Head of caudate nucleus (tissue), 42 donors: ENCODE measurements around the gene ZNF175.

Source experiments
- DNase-seq, 42 donors: peaks; one replicate each; pipeline versions ENCODE4 v3.0.0 to v3.0.0-alpha.2; 2020 to 2021; ENCODE audit warnings: mixed read lengths in 7 of 42
- intact Hi-C: fragments of 100-400 bp; cut with DNase I; formaldehyde crosslinking; loops from one replicate; pipeline ENCODE4 v1.15.0; 2022

The ZNF175 gene

DNA sequence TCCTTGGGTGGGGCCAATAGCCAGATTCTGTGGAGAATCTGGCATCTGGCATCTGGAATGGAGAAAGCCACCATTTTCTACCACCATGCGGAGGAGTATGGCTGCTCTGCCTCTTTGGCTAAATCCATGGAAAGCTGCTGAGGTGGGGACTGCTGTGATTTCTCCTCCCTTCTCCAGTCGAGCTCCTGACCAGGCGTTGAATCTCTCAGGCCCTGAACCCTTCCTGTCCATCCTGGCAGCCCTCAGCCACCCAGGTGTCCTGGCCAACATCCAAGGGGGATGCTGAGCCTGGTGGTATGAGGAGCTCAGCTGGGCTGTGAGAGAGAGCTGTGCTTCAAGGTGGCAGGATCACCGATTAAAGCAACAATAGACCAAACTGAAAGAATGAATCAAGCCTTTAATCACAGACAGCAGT lies 22.2 kb upstream of the ZNF175 start:
- intact Hi-C loops, result no loop called here
- DNase-seq, result no peak

DNA sequence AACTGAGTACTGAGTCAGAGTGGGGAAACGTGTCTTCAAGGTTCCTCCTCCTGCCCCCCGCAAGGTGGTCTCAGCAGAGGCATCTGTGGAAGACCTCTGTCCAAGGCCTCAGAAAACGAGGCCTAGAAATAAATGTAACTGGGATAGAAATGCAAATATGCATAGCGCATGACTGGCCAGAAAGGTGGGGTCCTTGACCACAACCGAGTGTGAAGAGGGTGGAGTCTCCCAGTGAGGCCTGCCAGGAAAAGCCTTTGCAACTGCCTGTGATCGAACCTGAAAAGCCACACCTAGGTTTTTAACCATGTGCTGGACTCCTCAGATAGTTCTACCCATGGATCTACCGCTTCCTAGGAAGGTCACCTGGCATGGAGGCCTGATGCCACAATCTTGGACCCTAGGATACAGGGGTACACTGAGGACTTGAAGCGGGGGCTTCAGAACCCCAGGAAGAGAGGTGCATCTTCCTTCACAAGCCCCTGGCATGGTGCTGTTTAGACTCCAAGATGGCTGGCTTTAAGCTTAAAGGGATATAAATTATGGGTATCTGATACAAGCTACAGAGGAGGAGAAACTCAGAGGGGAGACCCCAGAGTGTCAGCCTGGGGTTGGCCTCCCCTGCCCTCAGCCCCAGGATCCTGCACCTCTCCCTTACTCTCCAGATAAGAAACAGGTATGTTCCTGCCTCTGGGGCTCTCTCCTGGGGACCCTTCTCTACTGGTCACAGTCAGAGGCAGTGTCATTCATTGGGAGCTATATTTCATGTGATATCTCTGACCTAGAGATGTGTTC lies 21.4 kb upstream of the ZNF175 start:
- intact Hi-C loops, result no loop called here
- DNase-seq, result no peak

DNA sequence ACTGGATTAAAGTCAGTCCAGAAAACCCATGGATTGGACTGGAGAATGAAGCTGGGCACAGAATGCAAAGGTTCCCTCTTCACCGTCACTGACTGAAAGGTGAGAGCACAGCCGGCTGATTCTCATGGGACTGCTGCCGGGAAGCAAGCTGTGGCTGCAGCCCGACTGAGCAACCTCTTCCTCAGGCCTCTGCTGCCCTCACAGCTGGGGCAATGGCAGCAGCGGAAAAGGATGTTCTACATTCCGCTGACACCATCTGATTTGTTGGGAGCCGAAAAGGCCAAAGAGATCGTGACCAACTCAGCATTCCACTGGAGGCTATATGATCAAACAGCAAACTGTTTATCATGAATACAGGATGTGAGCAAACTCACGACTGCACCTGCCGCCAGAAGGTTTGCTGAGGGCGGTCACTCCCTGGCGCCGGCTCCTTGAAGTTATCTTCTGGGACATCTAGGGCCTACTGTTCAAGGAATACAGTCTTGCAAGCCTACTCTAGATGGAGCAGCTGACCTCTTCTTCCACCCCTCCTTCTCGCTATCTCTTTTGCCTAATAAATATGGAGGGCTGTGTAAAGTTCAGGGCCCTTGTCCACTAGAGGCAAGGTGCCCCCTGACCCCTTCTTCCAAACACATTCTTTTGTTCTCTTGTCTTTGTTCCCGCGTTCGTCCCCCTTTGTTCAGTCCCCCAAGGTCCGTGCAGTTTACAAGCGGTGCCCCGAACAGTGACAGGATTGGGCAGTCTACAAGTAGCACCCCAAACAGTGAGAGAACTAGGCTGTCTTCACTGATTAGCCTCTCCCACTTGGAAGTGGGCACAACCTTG lies 20.0 kb upstream of the ZNF175 start:
- intact Hi-C loops, result no loop called here
- DNase-seq, result no peak

DNA sequence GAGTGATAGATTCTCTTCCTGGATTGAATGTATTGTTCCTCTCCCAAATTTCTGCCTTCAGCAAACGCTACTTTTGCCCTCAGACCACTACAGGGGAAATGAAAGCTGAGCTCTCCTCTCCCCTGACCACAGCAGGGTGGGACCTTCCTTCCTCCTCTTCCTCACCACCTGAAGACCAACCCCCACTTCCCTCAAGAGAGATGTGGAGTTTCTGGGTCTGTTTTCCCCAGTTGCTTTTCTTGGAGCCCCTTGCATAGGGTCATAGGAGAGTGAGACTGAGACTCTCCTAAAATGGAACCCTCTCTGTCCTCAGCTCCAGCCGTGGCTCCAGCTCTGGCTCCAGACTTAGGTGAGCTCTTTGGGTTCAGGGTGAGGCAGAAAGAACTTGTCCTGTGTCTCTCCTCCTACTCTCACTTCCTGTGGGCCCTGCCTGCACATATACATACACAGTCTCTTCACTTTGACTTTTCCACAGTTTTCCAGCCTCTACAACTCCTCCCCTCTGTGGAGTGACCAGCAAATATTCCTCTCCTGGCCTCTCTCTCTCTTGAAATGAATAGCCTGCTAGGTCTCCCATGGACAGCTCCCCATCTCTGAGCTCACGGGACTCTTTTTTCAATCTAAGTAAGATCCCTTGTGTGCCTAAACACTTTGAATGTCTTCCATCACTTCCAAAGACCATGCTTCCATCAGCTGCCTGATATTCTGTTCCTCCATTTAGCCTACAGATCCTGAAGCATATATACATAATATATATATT lies 19.2 kb upstream of the ZNF175 start:
- intact Hi-C loops, result no loop called here
- no peak for DNase-seq

DNA sequence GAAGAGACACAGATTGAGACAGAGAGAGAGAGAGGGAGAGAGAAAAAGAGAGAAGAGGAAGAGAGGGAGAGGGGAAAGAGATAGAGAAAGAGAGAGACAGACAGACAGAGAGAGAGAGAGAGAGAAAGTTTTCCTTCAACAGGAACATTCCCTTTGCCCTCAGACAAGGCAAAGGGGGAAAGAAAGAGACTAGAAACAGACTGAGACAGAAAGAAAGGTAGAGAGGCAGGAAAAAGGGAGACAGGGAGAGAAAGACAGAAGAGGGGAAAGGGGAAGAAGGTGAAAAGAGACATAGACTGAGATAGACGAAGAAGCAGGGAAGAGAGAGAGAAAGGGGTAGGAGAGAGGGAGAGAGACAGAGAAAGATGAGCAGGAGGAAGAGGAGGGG lies 18.5 kb upstream of the ZNF175 start:
- intact Hi-C loops, result no loop called here
- no peak for DNase-seq

DNA sequence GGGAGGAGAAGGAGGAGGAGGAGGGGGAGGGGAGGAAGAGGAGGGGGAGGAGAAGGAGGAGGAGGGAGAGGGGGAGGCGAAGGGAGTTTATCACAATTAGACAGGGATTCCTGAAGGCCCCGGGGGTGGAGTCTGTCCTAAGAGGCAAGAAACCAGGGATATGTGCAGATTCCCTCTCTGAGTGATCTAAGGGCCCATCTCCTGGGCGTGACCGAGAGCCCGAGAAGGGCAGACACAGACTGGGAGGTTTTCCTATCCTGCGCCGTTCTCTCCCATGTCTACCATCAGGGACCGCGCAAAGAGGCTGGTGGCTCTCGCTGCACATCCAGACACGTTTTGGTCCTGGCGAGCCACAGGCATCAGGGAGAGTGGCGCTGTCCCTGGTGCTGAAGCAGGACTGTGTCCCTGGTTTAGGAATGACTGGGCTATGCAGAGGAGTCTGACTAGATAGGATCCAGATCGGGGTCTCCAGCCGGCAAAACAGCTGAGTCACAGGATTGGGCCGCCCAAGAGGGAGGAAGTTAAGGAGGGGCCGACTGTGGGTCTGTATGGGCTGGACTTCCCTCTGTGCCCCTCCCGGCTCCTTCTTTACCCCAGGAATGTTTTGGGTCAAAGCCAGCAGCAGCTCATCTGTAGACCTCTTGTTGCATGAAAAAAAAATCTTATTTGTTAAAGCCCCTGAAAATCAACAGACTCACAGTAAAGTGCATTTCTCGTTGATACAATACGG lies 17.9 kb upstream of the ZNF175 start:
- intact Hi-C loops, result no loop called here
- DNase-seq, result peak in 39 of 42 donors; percentile 18 to 79 (median 51)

DNA sequence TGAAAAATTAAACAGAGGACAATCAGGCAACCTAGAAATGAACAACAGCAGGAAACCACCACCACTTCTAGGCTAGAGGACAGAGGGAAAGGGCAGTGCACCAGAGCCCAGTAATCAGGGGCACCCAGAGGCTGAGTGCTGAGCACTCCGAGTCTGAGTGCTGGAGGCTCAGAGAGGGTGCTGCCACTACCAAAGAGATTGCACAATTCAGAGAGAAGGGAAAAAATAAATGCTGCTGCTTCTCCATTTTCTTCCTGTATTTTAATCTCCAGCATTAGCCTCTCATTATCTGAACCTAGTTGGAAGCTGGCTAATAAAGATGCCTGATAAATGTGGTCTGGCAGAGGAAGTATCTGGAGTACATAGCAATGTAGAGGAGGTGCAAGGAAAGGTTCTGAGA lies 11.8 kb upstream of the ZNF175 start:
- no peak for DNase-seq
- intact Hi-C loops, result no loop called here

DNA sequence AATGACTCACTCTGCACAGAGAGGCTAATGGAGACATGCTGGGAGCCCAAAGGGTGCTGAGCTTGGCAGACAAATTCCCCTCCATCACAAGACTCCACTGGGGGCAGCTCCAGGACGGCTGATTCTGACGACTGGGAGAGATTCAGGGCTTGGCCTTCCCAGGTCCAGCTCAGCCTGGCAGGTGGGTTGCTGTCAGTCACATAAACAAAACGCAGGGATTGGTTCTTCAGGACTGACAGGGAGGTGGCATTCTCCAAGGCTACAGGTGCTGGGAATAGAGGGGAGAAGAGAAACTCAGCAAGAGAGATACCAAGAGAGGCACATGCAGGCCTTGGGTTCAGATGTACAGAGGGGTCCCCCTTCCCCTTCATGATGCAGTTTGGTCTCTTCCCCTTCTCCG lies 10.7 kb upstream of the ZNF175 start:
- DNase-seq, result no peak
- intact Hi-C loops, result no loop called here

DNA sequence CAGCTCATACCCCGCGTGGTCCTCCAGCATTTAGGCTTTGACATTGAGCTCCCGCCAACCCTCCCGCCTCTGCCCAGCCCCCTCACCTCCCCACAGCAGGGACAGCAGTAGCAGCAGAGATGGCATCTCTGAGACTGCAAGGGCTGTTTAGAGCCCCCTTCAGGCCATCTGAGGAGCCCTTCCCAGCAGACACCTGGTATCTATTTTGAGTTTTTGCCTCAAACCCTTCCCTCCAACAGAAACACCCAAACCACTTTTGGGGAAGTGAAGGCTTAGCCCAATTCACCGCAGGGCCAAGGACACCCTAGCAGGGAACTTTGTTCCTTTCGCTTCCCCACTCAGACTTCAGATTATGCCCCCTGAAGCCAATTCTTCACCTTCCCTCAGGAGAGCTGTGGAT lies 6.3 kb upstream of the ZNF175 start:
- DNase-seq, result no peak
- intact Hi-C loops, result no loop called here

DNA sequence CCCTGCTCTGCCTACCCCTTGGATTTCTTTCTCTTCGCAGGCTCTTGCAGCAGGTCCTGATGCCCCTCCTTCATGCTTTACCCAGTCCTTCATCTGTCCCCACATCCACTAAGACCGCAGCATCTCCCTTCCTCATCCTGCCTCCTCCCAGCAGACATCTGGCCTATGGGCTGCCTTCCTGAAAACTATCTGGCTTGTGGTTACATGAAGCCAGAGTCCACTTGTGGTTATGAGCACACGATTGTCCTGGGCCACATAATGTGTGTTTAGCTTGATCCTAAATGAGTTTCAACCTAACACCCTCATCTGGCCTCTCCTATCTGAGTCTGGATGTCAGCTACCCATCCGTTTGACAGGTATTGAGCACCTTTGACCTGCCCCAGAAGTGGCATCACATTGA lies 5.5 kb upstream of the ZNF175 start:
- intact Hi-C loops, result no loop called here
- DNase-seq, result no peak

DNA sequence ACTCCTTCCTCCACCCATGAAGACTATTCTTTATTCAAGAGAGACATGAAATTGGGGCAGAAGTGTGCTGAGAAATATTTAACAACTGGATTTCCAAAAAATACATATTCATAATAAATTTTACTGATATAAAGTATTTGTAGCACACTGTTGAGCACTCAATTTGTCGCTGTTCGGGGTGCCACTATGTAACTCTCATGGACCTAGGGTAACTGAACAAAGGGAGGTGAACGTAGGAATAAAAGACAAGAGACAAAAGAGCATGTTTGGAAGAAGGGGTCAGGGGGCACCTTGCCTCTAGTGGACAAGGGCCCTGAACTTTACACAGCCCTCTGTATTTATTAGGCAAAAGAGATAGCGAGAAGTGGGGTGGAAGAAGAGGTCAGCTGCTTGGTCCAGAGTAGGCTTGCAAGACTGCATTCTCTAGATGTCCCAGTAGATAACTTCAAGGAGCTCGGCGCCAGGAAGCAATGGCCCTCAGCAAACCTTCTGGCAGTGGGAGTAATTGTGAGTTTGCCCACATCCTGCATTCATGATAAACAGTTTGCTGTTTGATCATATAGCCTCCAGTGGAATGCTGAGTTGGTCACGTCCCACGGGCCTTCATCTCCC lies 4.5 kb upstream of the ZNF175 start:
- intact Hi-C loops, result no loop called here
- DNase-seq, result no peak

DNA sequence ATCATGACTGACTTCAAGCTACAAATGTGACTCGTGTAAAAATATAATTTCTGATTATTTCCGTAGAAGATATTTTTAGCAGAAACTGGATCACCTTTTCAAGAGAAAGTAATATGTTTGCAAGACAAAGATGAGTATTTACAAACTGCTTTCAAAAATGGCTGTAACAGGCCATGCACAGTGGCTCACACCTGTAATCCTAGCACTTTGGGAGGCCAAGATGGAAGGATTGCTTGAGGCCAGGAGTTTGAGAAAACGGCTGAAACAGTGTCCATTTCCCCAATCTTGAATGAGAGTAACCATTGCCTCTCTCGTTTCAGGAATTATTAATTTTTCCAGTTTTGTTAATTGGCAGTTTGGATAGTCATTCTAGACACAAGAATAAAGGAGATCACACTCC lies 3.5 kb upstream of the ZNF175 start:
- DNase-seq, result no peak
- intact Hi-C loops, result no loop called here

DNA sequence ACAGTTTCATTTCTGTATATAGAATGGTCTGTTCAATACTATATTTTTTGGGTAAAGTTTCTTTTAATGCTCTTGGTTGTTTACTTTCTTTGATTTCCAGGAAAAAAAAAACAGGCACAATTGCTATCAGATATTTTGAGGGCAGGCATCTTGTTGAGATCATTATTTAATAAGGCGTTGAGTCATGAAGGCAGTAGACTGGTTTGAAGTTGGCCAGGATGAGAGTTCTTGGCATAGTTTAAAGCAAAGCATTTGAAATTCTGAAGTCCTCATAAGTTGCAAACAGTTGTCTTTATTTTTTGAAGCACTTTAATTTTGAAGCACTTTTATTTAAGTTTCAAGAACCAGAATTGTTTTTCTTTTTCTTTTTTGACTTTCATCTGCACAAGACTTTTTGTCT lies 2.6 kb upstream of the ZNF175 start:
- intact Hi-C loops, result no loop called here
- no peak for DNase-seq

DNA sequence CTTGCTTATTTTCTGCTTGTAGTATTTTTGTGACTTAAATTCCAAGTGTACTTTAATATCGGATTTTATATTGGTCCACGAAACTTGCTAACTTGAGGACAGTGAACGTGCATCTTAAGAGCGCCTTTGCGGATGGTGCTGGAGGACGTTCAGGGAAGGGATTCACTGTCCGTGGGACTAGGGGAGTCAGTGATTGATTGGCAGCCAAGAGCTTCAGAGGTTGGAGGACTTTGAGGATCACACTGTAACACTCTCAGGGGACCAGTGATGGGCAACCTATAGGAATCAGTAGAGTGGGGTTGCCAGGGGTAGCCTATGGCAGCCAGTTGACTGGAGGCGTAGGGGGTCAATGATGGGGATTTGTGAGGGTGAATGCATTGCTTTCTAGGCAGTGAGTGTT lies 516 bp downstream of the ZNF175 start:
- intact Hi-C loops, result no loop called here
- DNase-seq, result no peak

DNA sequence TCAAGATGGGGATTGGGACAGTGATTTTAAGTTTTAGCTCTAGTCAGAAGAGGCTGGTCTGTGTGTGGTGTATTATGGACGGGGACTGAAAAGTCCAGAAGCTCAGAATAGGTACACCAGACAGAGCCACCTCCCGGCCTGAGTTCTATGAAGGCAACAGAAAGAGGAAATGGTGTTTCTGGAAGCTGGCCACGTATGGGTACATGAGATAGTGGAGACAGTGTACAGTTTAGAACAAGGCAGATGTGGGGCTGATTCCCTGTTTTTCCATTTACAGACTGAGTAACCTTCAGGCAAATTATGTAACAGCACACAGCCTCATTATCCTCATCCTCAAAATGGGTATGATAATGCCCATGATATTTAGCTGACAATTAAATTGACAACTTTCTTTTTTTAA lies 1.3 kb downstream of the ZNF175 start:
- DNase-seq, result no peak
- intact Hi-C loops, result no loop called here

DNA sequence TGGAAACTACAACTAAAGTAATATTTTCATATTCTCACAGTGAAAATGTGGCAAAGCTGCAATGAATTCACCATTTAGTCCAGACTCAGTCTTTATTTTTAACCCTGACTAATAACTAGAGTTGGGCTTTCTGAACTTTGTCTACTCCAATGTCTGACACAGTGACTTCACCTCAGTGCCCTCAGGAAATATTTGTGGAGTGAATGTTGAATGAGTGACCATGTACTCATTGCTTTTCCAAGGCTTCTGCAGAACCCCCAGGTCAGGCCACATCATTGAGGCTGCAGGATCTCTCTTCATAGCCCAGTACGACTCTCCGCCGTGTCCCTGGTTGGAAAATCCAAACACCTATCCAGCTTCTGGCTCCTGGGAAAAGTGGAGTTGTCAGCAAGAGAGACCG lies 1.8 kb downstream of the ZNF175 start:
- DNase-seq, result no peak
- intact Hi-C loops, result no loop called here

DNA sequence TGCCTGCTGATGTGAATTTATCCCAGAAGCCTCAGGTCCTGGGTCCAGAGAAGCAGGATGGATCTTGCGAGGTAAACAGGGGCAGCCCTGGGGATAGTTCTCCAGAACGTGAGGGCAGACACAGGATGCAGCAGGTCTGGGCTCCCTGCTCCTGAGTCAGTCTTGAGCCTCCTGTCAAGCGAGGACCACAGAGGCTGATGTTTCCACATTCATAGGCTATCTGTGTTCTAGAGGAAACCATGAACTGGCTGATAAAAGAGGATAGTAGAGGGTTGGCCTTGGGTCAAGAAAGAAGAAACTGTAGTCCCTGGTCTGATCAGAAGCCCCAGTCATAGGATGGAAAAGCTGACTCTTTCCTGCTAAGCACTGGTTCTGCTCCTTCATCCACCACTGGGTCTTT lies 2.2 kb downstream of the ZNF175 start:
- DNase-seq, result peak in 1 of 42 donors; percentile 7
- intact Hi-C loops, result no loop called here

DNA sequence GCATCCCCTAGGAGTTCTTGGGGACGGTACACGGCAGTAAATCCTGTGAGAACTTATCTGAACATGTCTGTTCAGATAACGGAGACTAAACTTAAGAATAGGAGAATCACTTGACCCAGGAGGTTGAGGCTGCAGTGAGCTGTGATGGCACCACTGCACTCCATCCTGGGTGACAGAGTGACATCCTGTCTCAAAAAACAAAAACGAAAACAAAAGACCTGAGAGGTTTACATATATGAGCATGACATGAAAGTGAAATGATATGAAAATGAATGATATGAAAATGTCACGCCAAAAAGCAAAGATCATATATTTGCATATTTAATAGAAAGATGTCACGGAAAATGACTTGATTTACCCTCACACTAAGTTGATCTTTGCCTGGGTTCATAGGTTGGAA lies 5.8 kb downstream of the ZNF175 start:
- intact Hi-C loops, result no loop called here
- no peak for DNase-seq

DNA sequence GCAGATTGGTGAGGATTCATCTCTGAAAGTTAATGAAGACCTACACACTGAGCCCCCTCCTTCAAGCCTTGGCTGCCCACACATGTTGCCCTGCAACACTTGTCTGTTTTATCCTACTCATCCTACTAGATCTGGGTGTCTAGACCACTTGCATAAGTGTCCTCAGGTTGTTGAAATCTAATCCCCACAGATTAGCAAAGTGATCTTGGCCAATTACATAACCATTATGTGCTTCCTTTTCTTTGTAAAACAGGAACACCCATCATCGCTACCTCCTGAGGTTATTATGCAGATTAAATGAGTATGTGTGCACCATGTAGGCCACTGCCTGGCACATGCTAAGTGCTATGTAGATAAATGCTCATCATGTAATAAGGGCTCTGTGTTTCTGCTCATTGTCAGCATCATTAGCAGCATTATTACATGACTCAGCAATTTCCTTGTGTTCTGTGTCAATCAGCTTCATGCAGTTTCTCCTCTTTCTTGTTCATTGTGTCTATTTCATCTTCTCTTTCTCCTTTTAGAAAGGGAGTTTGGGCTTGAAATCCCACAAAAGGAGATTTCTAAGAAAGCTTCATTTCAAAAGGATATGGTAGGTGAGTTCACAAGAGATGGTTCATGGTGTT lies 15.1 kb downstream of the ZNF175 start:
- intact Hi-C loops, result no loop called here

More for the DNA sequence above, 15.1 kb downstream of the ZNF175 start:
- peak in 1 of 42 donors; percentile 34 for DNase-seq
